Left lung (tissue), 10 donors: ENCODE results near the gene GYPC. TPM values are rescaled to one million over a fixed set of nuclear protein-coding genes. Genes with fewer than 3 reads are reported as not detected.
"Not testable (repeated sequence)": the region's sequence is repeated elsewhere in the genome, so short reads cannot be mapped to it uniquely, and the experiment has no call there.

ENCODE experiments used
- ATAC-seq: fragments of 200-7000 bp; cut with Tn5 transposase; one replicate; pipeline ENCODE4 v1.9.1; 2020; ENCODE audit warnings: moderate library complexity
- DNase-seq, 4 donors: peaks; one replicate each; pipeline ENCODE4 v3.0.0-alpha.2; 2013 to 2020
- H3K27ac ChIP-seq, 2 donors: fragments of 200-600 bp; sonication (generic) in 1 of 2; one replicate each; pipeline versions ENCODE4 v1.5.0 to v1.8.0; 2020 to 2021
- H3K27me3 ChIP-seq, 2 donors: fragments of 200-600 bp; sonication (generic) in 1 of 2; one replicate each; pipeline versions ENCODE4 v1.5.0 to v1.8.0; 2020 to 2021
- H3K36me3 ChIP-seq, 2 donors: fragments of 200-600 bp; sonication (generic) in 1 of 2; one replicate each; pipeline versions ENCODE4 v1.5.0 to v1.8.0; 2020 to 2021
- H3K4me1 ChIP-seq, 2 donors: fragments of 200-600 bp; one replicate each; pipeline ENCODE4 v1.8.0; 2021
- H3K4me3 ChIP-seq, 2 donors: fragments of 200-600 bp; sonication (generic) in 1 of 2; one replicate each; pipeline versions ENCODE4 v1.5.0 to v1.8.0; 2020 to 2021; ENCODE audit warnings: mild to moderate bottlenecking in 1 of 2
- H3K9me3 ChIP-seq, 2 donors: fragments of 200-600 bp; sonication (generic) in 1 of 2; one replicate each; pipeline versions ENCODE4 v1.5.0 to v1.8.0; 2020 to 2021
- CTCF ChIP-seq, 2 donors: fragments of 200-600 bp; sonication (generic) in 1 of 2; IDR thresholded peaks; one replicate each; pipeline versions ENCODE4 v1.5.0 to v1.8.0; 2021; ENCODE audit warnings: antibody characterized with exemption in 2 of 2
- intact Hi-C, 2 donors: fragments of 100-400 bp; cut with DNase I; formaldehyde crosslinking; loops; one replicate each; pipeline versions ENCODE4 v1.11.2 to v1.14.2; 2022
- polyA plus RNA-seq, 6 donors: library from polyadenylated mRNA; unstranded; fragments of 120-200 nt; gene quantifications; one replicate each; pipeline ENCODE4 v1.2.1, GENCODE V29; 2013; ENCODE audit not compliant: insufficient read length in 6 of 6
- total RNA-seq, 2 donors: library from RNA; stranded (reverse); fragmentation: NEBNext Ultra II Directional; extraction: Animal tissue kit (Norgen Biotek cat#: 25700); gene quantifications; one replicate each; pipeline ENCODE4 v1.2.1, GENCODE V29; 2021
- donor health status: DM: no; HTN: yes; CAD: no.
- donor health status: DM: no; HTN: no; CAD: no.

Gene GYPC
- total and polyA plus RNA-seq, 8 donors: 44.0 to 92.8 (median 73.9) TPM

DNA sequence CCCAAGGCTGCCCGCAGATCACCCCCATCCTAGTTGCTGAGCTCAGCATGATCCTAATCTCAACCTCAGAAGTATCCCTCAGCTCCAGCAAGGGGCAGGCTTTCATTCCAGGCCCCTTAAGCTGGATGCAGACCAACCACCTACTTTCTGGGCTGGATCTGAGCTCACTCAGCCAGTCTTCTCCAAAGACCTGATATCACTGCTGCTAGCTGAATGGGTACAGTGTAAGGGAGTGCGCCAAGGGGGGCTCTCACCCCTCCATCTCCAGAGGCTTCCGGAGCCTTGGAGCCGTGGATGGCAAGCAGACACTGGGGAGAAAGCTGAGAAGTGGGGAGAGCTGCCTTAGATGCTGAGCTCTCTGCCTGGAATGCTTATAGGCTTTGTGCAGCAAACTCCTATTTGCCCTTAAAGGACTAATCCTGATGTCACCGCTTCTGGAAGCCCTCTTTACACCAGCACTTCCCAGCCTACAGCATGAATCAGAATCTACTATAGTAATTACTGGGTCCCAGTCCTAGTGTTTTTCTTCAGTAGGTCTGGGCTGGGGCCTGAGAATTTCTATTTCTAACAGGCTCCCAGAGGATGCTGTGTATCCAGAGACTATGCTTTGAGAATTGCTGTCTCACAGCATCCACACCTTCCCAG is 31.0 kb downstream of the GYPC start:
- intact Hi-C loops: no loop called here
- no peaks in the 10 kb centered on the region for H3K27me3 ChIP-seq
- ATAC-seq (no peak), DNase-seq (no peak)
- no peak overlapping the region for H3K4me3 ChIP-seq
- H3K9me3 ChIP-seq: no peaks in the 10 kb centered on the region
- no peak overlapping the region for H3K27ac ChIP-seq
- TF ChIP-seq CTCF (IDR thresholded peaks at IDR 0.05): no peak
- peaks cover 0 to 37% of the 10 kb centered on the region in 2 donors for H3K36me3 ChIP-seq
- peaks cover 0 to 3% of the 10 kb centered on the region in 2 donors for H3K4me1 ChIP-seq

DNA sequence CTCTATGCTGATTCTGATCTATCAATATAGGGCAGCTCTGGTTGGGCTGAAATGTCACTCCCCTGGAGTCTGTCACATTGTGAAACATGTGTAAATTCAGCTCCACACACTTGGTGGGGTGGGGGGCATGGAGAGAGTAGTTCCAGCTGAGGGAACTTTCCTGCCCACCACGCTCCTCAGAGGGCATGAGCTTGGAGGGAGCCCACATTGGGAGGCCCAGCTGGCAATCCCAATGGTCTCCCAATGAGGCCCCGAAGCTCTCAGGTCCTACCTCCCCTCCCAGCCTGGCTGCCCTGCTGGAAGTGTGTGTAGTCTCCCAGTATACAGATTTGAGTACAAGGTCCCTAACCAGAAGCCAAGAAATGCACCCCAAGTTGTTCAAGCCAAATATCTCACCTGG is 31.5 kb downstream of the GYPC start:
- DNase-seq (no peak), ATAC-seq (no peak)
- no peak for TF ChIP-seq CTCF (IDR thresholded peaks at IDR 0.05)
- peaks cover 0 to 39% of the 10 kb centered on the region in 2 donors for H3K36me3 ChIP-seq
- H3K27ac ChIP-seq: no peak overlapping the region
- H3K27me3 ChIP-seq: no peaks in the 10 kb centered on the region
- no peak overlapping the region for H3K4me3 ChIP-seq
- H3K9me3 ChIP-seq: no peaks in the 10 kb centered on the region
- H3K4me1 ChIP-seq: no peaks in the 10 kb centered on the region
- intact Hi-C loops: no loop called here

DNA sequence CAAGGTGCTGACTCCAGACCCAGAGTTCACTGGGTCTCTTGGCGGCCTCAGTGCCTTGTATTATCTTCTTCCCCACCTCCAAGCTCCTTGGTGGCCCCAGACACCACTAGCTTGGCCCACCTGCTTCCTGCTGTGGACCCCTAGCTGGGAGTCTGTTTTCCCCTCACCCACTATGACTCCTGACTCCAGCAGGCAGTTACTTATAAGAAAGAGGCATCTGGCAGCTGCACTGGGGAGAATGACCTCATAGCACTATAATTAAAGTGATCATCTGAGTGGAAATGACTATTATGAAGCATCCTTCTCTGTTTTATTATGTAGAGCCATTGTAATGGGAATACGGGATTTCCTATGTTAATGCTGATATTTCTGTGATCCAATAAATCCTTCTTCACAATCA is 32.6 kb downstream of the GYPC start:
- intact Hi-C loops, H3K4me3 ChIP-seq, H3K4me1 ChIP-seq, H3K27me3 ChIP-seq, H3K9me3 ChIP-seq, H3K27ac ChIP-seq, DNase-seq, ATAC-seq: not testable (repeated sequence)
- peaks cover 0 to 32% of the 10 kb centered on the region in 2 donors for H3K36me3 ChIP-seq

DNA sequence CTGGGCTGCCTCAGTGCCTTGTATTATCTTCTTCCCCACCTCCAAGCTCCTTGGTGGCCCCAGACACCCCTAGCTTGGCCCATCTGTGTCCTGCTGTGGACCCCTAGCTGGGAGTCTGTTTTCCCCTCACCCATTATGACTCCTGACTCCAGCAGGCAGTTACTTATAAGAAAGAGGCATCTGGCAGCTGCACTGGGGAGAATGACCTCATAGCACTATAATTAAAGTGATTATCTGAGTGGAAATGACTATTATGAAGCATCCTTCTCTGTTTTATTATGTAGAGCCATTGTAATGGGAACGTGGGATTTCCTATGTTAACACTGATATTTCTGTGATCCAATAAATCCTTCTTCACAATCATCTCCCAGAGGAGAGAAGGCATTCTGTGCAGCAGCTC is 36.3 kb downstream of the GYPC start:
- H3K36me3 ChIP-seq: peaks cover 0 to 43% of the 10 kb centered on the region in 2 donors
- H3K4me1 ChIP-seq, H3K9me3 ChIP-seq, intact Hi-C loops, ATAC-seq, DNase-seq, H3K27ac ChIP-seq, H3K4me3 ChIP-seq, H3K27me3 ChIP-seq: not testable (repeated sequence)

DNA sequence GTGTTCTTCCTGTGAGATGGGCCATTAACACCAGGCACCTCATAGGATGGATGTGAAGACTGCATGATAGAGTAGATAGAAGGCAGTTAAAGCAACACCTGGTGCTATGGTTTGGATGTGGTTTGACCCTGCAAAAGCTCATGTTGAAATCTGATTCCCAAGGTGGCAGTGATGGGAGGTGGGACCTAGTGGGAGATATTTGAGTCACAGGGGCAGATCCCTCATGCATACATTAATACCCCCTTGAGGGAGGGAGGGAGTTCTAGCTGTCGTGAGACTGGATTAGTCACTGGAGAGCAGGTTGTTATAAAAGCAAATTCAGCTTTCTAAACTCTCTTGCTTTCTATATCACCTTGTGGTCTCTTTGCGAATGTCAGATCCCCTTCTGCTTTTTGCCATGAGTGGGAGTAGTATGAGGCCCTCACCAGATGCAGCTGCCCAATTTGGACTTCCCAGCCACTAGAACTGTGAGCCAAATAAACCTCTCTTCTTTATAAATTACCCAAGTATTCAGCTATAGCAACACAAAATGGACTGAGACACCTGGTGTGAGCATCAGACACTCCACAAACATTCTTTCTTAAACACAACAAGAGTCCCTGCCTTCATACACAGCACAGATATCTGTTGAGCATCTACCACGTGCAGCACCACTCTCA is 37.1 kb downstream of the GYPC start:
- ATAC-seq, H3K27ac ChIP-seq, H3K4me3 ChIP-seq, H3K4me1 ChIP-seq, H3K27me3 ChIP-seq, DNase-seq, H3K9me3 ChIP-seq, intact Hi-C loops: not testable (repeated sequence)
- H3K36me3 ChIP-seq: peaks cover 0 to 51% of the 10 kb centered on the region in 2 donors

GRCh38 chr2:126696644-126697520 is 40.9 kb downstream of the GYPC start:
- Histone ChIP-seq H3K4me3 (no peak overlapping the region), H3K27me3 (no peaks in the 10 kb centered on the region), H3K36me3 (peaks cover 0 to 52% of the 10 kb centered on the region in 2 donors), H3K27ac (no peak overlapping the region), H3K9me3 (no peaks in the 10 kb centered on the region), H3K4me1 (no peaks in the 10 kb centered on the region)
- ATAC-seq (no peak), DNase-seq (no peak)
- intact Hi-C loops: no loop called here
- no peak for TF ChIP-seq CTCF (IDR thresholded peaks at IDR 0.05)
